ENCODE measurements around the gene GDPD2.

Gene GDPD2

GRCh38 chrX:70479247-70479921 lies 56.3 kb downstream of the GDPD2 start:
- no peak for TF ChIP-seq CREB1 (IDR thresholded peaks at IDR 0.05; ENCODE audit: low read depth)
- no peak for TF ChIP-seq NFIC (IDR thresholded peaks at IDR 0.05)
- TF ChIP-seq ZBTB7A (IDR thresholded peaks at IDR 0.05; ENCODE audit: low read depth) = no peak
- TF ChIP-seq REST (IDR thresholded peaks at IDR 0.05; ENCODE audit: low read depth) = no peak
- TF ChIP-seq FOXM1 (IDR thresholded peaks at IDR 0.05; ENCODE audit: borderline replicate concordance, low read depth) = no peak
- no peak for TF ChIP-seq TCF12 (IDR thresholded peaks at IDR 0.05; ENCODE audit: low read depth)
- no peak for TF ChIP-seq YY1 (IDR thresholded peaks at IDR 0.05; ENCODE audit: low read depth)
- no peak for TF ChIP-seq MAX (IDR thresholded peaks at IDR 0.05)
- no peak for TF ChIP-seq TEAD4 (IDR thresholded peaks at IDR 0.05)
- TF ChIP-seq, protein P1, sequence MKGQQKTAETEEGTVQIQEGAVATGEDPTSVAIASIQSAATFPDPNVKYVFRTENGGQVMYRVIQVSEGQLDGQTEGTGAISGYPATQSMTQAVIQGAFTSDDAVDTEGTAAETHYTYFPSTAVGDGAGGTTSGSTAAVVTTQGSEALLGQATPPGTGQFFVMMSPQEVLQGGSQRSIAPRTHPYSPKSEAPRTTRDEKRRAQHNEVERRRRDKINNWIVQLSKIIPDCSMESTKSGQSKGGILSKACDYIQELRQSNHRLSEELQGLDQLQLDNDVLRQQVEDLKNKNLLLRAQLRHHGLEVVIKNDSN (IDR thresholded peaks at IDR 0.05) = no peak
- TF ChIP-seq EP300 (IDR thresholded peaks at IDR 0.05; ENCODE audit: borderline replicate concordance) = no peak
- TF ChIP-seq RAD21 (IDR thresholded peaks at IDR 0.05; ENCODE audit: low read depth) = no peak
- no peak for TF ChIP-seq EGR1 (IDR thresholded peaks at IDR 0.05)
- TF ChIP-seq CEBPB (IDR thresholded peaks at IDR 0.05) = no peak
- no peak for TF ChIP-seq TAF1 (IDR thresholded peaks at IDR 0.05; ENCODE audit: low read depth)

- no peak for TF ChIP-seq EP300 (IDR thresholded peaks at IDR 0.05; ENCODE audit: borderline replicate concordance)
- TF ChIP-seq RAD21 (IDR thresholded peaks at IDR 0.05; ENCODE audit: low read depth) = no peak
- TF ChIP-seq TEAD4 (IDR thresholded peaks at IDR 0.05) = no peak
- TF ChIP-seq NFIC (IDR thresholded peaks at IDR 0.05) = peak; percentile 78
- TF ChIP-seq TCF12 (IDR thresholded peaks at IDR 0.05; ENCODE audit: low read depth) = no peak
- TF ChIP-seq, protein P1 (IDR thresholded peaks at IDR 0.05) = no peak
These were observed 57.0 kb downstream of the GDPD2 start for GRCh38 chrX:70479922-70480659.

DNA sequence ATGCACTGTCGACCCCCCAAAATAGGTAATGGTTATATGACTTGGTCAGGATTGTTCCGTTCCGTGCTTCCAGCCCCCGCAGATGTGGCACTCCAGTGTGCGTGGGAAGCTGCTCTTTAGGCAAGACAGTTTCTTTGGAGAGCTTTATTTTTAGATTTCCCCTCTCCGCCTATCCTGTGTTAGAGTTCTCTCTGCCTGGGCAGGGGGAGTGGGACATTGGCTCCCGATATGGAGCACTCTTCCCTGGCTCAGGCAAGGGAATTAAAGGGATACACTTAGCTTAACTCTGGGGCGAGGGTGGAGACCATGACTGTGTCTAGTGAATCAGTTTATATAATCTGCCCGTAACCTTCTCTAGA lies 57.5 kb downstream of the GDPD2 start:
- no peak for TF ChIP-seq RAD21 (IDR thresholded peaks at IDR 0.05; ENCODE audit: low read depth)
- no peak for TF ChIP-seq CEBPB (IDR thresholded peaks at IDR 0.05)
- TF ChIP-seq YY1 (IDR thresholded peaks at IDR 0.05; ENCODE audit: low read depth) = no peak
- TF ChIP-seq TCF12 (IDR thresholded peaks at IDR 0.05; ENCODE audit: low read depth) = no peak
- no peak for TF ChIP-seq EP300 (IDR thresholded peaks at IDR 0.05; ENCODE audit: borderline replicate concordance)

GRCh38 chrX:70481471-70482270 lies 58.6 kb downstream of the GDPD2 start:
- TF ChIP-seq NFIC (IDR thresholded peaks at IDR 0.05) (no peak; the same call in 1 of the 2 replicates), FOXM1 (IDR thresholded peaks at IDR 0.05; ENCODE audit: borderline replicate concordance, low read depth) (peak; percentile 30; the same call in 1 of the 2 replicates), MAX (IDR thresholded peaks at IDR 0.05) (no peak), ZBTB7A (IDR thresholded peaks at IDR 0.05; ENCODE audit: low read depth) (no peak), TAF1 (IDR thresholded peaks at IDR 0.05; ENCODE audit: low read depth) (no peak), REST (IDR thresholded peaks at IDR 0.05; ENCODE audit: low read depth) (no peak), CEBPB (IDR thresholded peaks at IDR 0.05) (no peak), TCF12 (IDR thresholded peaks at IDR 0.05; ENCODE audit: low read depth) (peak; percentile 58), YY1 (IDR thresholded peaks at IDR 0.05; ENCODE audit: low read depth) (no peak), CREB1 (IDR thresholded peaks at IDR 0.05; ENCODE audit: low read depth) (no peak), EP300 (IDR thresholded peaks at IDR 0.05; ENCODE audit: borderline replicate concordance) (peak; percentile 64; the same call in 1 of the 2 replicates), EGR1 (IDR thresholded peaks at IDR 0.05) (no peak), RAD21 (IDR thresholded peaks at IDR 0.05; ENCODE audit: low read depth) (no peak), TEAD4 (IDR thresholded peaks at IDR 0.05) (no peak)
- TF ChIP-seq, protein P1 (IDR thresholded peaks at IDR 0.05) = no peak

All from Ishikawa (cell line).